K562 (cell line): ENCODE data around the gene GLIS1.

Source experiments
- FOXK1 ChIP-seq: sonication (generic); formaldehyde crosslinking; IDR thresholded peaks from 2 replicates; pipeline ENCODE4 v1.8.0; 2022; ENCODE audit warnings: missing genetic modification reagents, mild to moderate bottlenecking, borderline replicate concordance
- GTF2F1 ChIP-seq: IDR thresholded peaks from 2 replicates; pipeline ENCODE4 v1.6.1; 2011; ENCODE audit warnings: low read depth, low read length, improper control_type of control experiment
- MYC ChIP-seq, 2 experiments: fragments of 250-450 bp in 1 of 2; sonication (Bioruptor Pico) in 1 of 2; IDR thresholded peaks; 2 replicates each; pipeline versions ENCODE4 v1.5.1 to v1.6.1; 2012 to 2021; ENCODE audit warnings: low read depth in 2 of 2, borderline replicate concordance in 1 of 2, improper control_type of control experiment in 1 of 2, low read length in 1 of 2, mild to moderate bottlenecking in 1 of 2, moderate library complexity in 1 of 2
- NCOA2 ChIP-seq, 2 experiments: fragments of 450-650 bp; IDR thresholded peaks; 2 replicates each; pipeline ENCODE4 v1.6.1; 2018; ENCODE audit warnings: mild to moderate bottlenecking in 2 of 2, moderate library complexity in 1 of 2; ENCODE audit not compliant: partially characterized antibody in 2 of 2
- NR3C1 ChIP-seq: sonication (generic); formaldehyde crosslinking; IDR thresholded peaks from 2 replicates; pipeline ENCODE4 v1.8.1; 2022; ENCODE audit warnings: missing genetic modification reagents
- PHF8 ChIP-seq: fragments of 200-600 bp; sonication (generic); IDR thresholded peaks from 2 replicates; pipeline ENCODE4 v1.6.1; 2012; ENCODE audit warnings: mixed run types, mild to moderate bottlenecking, inconsistent platforms, low read length, moderate library complexity, borderline replicate concordance
- TCF7L2 ChIP-seq: fragments of 150-350 bp; IDR thresholded peaks from 2 replicates; pipeline ENCODE4 v1.6.1; 2016; ENCODE audit warnings: low read depth, mild to moderate bottlenecking, low read length, moderate library complexity
- ZNF217 ChIP-seq: sonication (generic); formaldehyde crosslinking; IDR thresholded peaks from 2 replicates; pipeline ENCODE4 v1.8.0; 2022; ENCODE audit warnings: mild to moderate bottlenecking, missing genetic modification reagents
- TF ChIP-seq, protein P1 (sequence below): sonication (generic); formaldehyde crosslinking; IDR thresholded peaks from 2 replicates; pipeline ENCODE4 v1.8.0; 2023; ENCODE audit warnings: mild to moderate bottlenecking, missing genetic modification reagents
- TF ChIP-seq, protein P2 (sequence below), 2 experiments: IDR thresholded peaks in 1 of 2; conservative IDR thresholded peaks in 1 of 2; 2 replicates each; pipeline ENCODE4 v1.6.1; 2016; ENCODE audit warnings: low read depth in 2 of 2, mild to moderate bottlenecking in 1 of 2, missing compliant biosample characterization in 1 of 2, missing genetic modification characterization in 1 of 2, moderate library complexity in 1 of 2
- TF ChIP-seq, protein P3 (sequence below), 3 experiments: IDR thresholded peaks in 2 of 3; conservative IDR thresholded peaks in 1 of 3; 2 replicates each; pipeline ENCODE4 v1.5.1; 2011 to 2012; ENCODE audit warnings: low read length in 3 of 3, mild to moderate bottlenecking in 3 of 3, control low read depth in 2 of 3, improper control_type of control experiment in 1 of 3, inconsistent platforms in 1 of 3, low read depth in 1 of 3, mixed read lengths in 1 of 3, moderate library complexity in 1 of 3; ENCODE audit not compliant: insufficient read depth in 2 of 3
- TF ChIP-seq, protein P4 (sequence below), 2 experiments: fragments of 200-800 bp in 1 of 2; sonication (Bioruptor generic) in 1 of 2; sonication (generic) in 1 of 2; formaldehyde crosslinking in 1 of 2; IDR thresholded peaks in 1 of 2; conservative IDR thresholded peaks in 1 of 2; 2 replicates each; pipeline versions ENCODE4 v1.5.0 to v1.6.1; 2016 to 2020; ENCODE audit warnings: missing compliant biosample characterization in 1 of 2, missing genetic modification characterization in 1 of 2, missing genetic modification reagents in 1 of 2

DNA sequence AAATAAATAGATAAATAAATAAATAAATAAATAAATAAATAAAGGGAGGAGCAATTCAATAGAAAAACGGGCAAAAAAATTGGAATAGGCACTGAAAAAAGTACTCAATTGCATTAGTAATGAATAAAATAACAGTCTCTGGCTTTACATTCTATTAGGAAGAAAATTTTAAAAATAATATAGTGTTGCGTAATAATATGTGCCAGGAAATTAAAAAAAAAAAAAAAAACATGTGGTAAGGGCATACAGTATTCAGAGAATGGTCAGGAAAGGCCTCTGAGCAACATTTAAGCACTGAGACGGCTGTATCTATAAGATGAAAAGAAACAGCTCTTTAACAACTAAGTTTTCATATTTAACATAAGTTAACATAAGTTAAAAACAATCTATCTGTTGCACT lies 48.7 kb upstream of the GLIS1 start:
- TF ChIP-seq GTF2F1 (no peak), TCF7L2 (no peak), PHF8 (no peak), FOXK1 (CRISPR knock-in tag) (no peak), ZNF217 (CRISPR knock-in tag) (no peak), NCOA2 (IDR thresholded peaks at IDR 0.05; ENCODE audit: partially characterized antibody in 2 of 2) (no peak), NR3C1 (CRISPR knock-in tag) (no peak), MYC (IDR thresholded peaks at IDR 0.05; ENCODE audit: low read depth, low read length) (no peak), MYC (CRISPR knock-in tag; IDR thresholded peaks at IDR 0.05; ENCODE audit: borderline replicate concordance, low read depth) (no peak)
- TF ChIP-seq, protein P1, sequence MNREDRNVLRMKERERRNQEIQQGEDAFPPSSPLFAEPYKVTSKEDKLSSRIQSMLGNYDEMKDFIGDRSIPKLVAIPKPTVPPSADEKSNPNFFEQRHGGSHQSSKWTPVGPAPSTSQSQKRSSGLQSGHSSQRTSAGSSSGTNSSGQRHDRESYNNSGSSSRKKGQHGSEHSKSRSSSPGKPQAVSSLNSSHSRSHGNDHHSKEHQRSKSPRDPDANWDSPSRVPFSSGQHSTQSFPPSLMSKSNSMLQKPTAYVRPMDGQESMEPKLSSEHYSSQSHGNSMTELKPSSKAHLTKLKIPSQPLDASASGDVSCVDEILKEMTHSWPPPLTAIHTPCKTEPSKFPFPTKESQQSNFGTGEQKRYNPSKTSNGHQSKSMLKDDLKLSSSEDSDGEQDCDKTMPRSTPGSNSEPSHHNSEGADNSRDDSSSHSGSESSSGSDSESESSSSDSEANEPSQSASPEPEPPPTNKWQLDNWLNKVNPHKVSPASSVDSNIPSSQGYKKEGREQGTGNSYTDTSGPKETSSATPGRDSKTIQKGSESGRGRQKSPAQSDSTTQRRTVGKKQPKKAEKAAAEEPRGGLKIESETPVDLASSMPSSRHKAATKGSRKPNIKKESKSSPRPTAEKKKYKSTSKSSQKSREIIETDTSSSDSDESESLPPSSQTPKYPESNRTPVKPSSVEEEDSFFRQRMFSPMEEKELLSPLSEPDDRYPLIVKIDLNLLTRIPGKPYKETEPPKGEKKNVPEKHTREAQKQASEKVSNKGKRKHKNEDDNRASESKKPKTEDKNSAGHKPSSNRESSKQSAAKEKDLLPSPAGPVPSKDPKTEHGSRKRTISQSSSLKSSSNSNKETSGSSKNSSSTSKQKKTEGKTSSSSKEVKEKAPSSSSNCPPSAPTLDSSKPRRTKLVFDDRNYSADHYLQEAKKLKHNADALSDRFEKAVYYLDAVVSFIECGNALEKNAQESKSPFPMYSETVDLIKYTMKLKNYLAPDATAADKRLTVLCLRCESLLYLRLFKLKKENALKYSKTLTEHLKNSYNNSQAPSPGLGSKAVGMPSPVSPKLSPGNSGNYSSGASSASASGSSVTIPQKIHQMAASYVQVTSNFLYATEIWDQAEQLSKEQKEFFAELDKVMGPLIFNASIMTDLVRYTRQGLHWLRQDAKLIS (CRISPR knock-in tag): no peak
- TF ChIP-seq, protein P2, sequence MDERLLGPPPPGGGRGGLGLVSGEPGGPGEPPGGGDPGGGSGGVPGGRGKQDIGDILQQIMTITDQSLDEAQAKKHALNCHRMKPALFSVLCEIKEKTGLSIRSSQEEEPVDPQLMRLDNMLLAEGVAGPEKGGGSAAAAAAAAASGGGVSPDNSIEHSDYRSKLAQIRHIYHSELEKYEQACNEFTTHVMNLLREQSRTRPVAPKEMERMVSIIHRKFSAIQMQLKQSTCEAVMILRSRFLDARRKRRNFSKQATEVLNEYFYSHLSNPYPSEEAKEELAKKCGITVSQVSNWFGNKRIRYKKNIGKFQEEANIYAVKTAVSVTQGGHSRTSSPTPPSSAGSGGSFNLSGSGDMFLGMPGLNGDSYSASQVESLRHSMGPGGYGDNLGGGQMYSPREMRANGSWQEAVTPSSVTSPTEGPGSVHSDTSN (CRISPR knock-in tag; IDR thresholded peaks at IDR 0.05; ENCODE audit: low read depth): no peak
- TF ChIP-seq, protein P2 (tag; conservative IDR thresholded peaks at IDR 0.05; ENCODE audit: low read depth): no peak
- TF ChIP-seq, protein P3, sequence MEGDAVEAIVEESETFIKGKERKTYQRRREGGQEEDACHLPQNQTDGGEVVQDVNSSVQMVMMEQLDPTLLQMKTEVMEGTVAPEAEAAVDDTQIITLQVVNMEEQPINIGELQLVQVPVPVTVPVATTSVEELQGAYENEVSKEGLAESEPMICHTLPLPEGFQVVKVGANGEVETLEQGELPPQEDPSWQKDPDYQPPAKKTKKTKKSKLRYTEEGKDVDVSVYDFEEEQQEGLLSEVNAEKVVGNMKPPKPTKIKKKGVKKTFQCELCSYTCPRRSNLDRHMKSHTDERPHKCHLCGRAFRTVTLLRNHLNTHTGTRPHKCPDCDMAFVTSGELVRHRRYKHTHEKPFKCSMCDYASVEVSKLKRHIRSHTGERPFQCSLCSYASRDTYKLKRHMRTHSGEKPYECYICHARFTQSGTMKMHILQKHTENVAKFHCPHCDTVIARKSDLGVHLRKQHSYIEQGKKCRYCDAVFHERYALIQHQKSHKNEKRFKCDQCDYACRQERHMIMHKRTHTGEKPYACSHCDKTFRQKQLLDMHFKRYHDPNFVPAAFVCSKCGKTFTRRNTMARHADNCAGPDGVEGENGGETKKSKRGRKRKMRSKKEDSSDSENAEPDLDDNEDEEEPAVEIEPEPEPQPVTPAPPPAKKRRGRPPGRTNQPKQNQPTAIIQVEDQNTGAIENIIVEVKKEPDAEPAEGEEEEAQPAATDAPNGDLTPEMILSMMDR (IDR thresholded peaks at IDR 0.05 in 2 of 3, conservative IDR thresholded peaks at IDR 0.05 in 1 of 3; ENCODE audit: insufficient read depth in 2 of 3, low read depth in 1 of 3, low read length in 3 of 3): no peak
- TF ChIP-seq, protein P4, sequence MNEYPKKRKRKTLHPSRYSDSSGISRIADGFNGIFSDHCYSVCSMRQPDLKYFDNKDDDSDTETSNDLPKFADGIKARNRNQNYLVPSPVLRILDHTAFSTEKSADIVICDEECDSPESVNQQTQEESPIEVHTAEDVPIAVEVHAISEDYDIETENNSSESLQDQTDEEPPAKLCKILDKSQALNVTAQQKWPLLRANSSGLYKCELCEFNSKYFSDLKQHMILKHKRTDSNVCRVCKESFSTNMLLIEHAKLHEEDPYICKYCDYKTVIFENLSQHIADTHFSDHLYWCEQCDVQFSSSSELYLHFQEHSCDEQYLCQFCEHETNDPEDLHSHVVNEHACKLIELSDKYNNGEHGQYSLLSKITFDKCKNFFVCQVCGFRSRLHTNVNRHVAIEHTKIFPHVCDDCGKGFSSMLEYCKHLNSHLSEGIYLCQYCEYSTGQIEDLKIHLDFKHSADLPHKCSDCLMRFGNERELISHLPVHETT (CRISPR knock-in tag; conservative IDR thresholded peaks at IDR 0.05 in 1 of 2, IDR thresholded peaks at IDR 0.05 in 1 of 2): no peak
